AG08396 (cell line): ENCODE measurements around the gene AGXT.

Source experiments
- DNase-seq: peaks from one replicate; pipeline ENCODE4 v3.0.0; 2012; ENCODE audit warnings: low spot score, mixed read lengths

The AGXT gene

DNA sequence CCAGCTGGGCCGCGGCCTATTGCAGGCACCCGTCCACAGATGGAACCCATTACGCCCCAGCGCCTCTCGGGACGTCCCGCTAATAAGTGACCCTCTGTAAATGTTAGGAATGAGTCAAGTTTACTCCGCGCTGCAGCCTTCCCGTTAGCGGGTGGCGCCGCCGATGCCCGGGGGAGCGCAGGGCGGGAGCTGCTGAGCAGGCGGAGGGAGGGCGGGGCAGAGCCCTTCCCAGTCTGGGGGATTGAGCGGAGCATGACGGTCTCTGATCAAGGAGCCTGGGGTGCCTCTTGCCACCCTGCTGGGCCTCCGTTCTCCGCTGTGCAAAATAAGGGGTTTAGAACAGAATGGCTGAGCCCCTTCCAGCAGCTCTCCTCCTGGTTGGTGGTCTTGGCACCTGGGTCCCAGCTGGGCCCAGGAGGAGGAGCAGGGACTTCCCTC, 48.0 kb downstream of the AGXT start:
- DNase-seq = peak; percentile 96

DNA sequence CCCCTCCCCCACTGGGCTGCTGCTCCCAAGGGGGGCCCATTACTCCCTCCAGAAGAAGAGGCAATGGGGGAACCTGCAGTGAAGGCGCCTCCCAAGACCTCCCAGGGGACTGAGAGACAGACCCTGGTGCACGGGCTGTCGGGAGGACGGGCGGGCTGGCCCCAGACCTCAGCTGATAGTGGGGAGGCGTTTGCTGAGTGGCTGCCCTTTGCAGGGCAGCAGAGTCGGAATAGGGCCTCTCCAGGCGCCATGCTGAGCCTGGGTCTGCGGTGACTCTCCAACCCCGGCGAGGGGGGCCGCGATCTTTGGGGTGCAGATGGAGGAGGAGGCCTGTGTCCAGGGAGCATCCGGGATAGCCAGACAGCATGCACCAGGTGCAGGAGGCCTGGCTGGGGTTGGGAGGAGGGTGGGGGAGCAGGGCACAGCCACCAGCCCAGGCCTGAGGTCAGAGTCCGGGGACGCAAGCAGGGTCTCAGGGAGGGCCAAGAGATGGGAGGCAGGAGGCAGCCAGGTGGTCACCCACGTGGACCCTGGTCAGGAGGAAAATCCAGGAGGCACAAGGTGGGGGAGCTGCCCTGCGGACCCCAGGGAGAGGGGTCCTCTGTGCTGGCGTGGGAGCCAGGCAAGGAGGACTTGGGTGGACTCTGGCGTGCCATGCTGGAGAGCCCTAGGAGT, 48.5 kb downstream of the AGXT start:
- no peak for DNase-seq

DNA sequence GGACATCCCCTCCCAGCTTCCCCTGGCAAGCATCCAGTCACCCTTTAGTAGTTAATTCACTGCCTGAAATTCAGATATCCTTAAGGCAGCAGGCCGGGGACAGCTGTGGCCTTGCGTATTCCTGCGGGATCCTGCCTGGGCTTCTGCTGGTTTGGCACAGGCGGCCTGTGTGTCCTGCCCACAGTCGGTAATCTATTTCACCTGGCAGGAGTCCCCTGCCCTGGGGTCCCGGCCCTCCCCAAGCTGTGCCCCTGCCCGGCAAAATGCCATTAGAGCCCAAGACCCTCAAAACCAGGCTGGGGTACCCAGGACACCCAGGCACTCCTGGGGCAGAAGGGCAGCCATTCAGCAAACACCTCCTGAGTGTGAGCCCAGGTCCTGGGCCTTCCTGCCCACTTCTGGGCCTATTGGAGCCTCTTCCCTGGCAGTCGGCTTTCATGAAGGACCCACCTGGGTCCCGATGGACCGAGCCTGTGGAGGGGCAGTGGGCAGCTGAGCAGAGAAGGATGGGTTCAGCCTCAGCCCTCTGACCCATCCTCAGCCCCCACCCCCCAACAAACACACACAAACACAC, 49.1 kb downstream of the AGXT start:
- DNase-seq = no peak

DNA sequence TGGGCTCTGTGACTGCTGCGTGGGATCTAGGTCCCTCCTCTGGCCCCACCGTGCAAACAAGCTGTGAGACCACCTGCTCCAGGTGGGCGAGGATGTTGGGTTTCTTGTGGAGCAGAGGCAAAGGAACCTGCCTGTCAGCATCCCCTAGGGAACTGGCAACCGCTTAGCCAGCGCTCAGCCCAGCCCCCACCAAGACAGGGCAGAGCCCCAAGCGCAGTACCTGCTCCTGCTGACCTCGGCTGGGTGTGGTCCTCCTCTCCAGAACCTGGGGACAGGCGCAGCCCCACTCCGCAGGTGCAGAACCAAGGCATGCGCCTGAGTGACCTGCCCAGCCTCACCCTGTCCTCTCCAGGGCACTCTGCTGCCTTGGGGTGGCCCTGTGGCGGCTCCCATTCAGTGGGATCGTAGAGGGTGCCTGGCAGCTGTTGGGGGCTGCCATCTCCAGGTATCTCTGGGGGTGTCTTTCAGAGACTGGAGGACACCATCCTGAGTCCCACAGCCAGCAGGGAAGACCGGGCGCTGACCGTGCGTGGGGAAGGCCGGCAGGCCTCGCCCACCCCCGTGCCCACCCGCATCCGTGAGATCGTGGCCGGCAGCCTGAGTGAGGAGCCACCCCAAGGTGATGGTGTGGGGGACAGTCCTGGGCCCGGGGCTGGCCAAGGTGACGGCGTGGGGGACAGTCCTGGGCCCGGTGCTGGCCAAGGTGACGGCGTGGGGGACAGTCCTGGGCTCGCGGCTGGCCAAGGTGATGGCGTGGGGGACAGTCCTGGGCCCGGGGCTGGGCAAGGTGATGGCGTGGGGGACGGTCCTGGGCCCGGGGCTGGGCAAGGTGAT, 49.9 kb downstream of the AGXT start:
- DNase-seq = no peak

DNA sequence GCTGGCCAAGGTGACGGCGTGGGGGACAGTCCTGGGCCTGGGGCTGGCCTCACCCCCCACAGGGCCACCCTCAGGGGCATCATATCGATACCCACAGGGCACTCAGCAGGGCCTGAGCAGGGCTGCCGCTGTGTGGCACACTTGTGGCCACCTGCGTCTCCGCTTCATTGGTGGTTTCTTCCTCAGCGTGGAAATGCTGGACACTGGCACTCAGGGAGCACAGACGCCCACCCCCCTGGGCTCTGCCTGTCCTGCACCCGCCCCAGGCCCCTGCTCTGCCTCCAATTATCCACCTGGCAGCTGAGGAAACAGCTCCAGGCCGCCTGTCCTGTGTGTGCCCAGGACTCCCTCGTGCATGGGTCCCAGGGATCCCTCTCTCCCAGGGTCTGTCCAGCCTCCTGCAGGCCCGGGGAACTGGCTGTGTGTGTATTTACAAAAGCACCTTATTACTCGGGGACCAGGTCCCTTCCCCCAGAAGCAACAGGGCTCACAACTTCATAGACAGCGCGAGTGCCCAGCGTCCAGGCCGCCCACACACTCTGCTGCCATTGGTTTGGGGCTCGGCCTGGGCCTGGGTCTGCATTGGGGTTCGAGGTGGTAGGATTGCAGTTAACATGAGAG, 50.6 kb downstream of the AGXT start:
- DNase-seq = no peak

DNA sequence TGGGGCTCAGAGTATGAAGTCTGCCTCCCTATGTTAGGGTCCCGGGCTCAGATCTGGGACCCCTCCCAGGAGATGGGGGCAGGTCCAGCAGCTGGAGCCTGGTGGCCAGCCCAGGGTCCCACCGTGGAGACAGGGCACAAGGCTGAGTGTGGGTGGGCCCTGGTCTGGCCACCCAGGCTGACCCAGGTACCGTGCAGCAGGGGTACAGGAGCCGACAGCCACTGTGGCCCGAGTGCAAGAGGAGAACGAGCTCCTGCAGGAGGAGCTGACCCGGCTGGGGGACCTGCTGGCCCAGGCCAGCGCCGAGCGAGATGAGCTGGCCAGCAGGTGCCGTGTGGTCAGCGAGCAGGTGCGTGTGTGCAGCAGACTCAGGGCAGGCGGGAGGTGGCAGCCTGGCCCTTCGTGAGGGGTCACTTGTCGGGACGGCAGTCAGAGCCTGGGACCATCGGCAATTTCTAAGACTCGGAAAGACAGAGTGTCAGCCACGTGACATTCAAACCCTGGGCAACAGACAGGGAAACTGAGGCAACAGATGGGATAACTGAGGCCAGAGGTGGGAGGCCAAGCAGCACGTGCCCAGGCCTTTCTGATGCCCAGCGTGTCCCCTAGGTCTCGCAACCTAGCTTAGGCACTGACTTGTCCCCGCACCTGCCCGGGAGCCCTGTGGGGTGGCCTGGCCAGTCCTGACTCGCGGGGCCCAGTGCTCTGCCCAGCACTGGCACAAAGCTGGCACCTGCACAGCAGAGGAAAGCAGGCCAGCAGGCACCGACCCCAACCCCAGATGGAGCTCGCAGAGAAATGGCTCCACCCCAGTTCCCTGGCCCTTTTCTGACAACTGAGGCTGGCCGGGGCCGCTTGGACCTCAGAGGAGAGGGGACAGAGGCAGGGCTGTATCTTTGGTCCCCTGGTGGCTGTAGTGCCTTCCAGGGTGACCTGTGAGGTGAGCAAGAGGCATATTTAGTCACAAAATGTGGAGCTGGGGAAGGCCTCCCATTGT, 51.5 kb downstream of the AGXT start:
- DNase-seq = no peak

DNA sequence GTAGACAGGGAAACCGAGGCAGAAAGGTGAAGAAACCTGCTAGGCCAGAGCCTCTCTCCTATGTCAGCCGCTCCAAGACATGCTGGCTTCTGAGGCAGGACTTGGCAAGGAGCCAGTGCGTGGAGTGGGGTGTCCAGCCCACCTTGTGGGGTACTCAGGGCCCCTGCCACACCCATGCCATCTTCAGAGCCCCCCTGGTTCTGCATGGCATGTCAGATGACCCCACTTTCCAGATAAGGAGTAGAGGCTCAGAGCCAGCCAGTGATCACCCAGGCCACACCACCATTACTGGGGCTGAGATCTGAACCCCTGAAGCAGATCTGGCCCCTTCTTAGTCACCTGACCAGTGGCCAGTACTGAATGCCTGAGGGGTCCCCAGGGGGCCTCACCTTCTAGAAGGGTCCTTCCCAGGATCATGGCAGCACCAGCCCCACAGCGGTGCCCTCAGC, 52.2 kb downstream of the AGXT start:
- no peak for DNase-seq

DNA sequence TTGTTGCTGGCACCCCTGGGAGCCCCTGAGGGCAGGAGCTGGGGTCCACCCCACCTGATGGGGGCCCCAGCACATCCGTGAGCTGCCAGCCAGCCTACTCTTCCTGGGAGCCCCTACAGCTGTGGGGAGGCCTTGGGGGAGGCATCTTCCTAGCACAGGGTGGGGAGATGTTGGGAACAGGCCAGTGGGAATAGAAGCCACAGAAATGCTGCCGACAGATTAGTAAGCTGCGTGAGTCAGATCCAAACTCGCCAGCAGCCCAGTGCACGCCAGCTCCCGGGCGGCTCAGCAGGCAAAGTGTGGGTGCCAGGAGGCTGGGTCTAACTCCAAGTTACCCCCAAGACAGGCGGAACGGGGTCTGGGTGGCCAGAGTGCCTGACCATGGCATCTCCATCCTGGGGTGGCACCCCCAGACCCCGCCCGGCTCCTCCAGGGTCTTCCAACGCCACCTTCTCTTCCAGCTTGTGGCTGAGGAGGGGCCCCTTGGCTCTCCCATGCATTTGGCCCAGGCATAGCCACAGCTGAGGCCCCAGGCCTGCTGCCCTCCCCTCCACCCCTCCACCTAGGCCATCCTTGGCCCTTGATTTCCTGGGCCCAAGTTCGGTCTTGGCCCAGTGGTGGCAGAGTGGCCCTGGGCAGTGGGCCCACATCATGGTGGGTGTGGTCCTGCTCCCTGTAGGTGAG, 52.8 kb downstream of the AGXT start:
- peak; percentile 96 for DNase-seq

DNA sequence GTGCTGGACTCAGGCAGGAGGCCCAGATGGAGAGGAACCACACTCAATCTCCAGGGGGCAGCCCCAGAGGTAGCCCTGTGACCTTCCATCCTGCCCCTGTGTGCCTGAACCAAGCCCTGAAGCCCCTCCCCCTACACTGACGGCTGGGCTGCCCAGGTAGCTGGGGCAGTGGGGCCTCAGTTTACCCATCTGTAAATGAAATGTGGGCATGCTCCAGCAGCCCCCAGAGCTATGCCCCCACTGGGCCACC, 53.3 kb downstream of the AGXT start:
- no peak for DNase-seq

DNA sequence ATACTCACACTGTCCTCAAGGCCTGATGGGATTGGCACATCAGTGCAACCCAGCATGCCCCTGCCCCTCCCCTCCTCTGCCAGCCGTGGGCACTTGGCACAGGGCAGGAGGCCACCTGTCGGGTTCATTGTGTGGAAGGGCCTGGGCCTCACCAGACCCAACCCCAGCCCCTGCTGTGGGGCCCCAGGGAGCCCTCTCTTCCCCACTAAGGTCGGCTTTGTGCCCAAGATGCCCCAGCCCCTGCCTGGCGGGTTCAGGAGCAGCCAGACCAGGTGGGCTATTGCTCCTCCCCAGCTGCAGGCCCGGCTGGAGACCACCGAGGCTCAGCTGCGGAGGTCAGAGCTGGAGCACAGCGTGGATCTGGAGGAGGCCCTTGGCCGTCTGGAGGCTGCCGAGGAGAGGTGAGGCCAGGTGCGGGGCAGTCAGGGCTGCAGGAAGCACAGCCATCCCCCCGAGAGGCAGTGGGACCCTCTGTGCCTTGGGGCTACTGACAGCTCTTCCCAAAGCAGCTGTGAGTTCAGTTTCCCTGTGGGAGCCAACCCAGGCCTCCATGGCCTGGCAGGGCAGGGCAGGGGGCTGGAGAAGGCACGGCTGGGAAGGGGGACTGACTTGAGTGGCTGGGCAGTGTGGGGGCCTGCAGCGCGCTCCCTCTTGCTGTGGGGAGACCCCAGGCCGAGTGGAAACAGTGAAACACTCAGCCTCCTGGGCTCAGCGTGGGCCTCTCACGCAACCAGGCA, 53.8 kb downstream of the AGXT start:
- DNase-seq = no peak

DNA sequence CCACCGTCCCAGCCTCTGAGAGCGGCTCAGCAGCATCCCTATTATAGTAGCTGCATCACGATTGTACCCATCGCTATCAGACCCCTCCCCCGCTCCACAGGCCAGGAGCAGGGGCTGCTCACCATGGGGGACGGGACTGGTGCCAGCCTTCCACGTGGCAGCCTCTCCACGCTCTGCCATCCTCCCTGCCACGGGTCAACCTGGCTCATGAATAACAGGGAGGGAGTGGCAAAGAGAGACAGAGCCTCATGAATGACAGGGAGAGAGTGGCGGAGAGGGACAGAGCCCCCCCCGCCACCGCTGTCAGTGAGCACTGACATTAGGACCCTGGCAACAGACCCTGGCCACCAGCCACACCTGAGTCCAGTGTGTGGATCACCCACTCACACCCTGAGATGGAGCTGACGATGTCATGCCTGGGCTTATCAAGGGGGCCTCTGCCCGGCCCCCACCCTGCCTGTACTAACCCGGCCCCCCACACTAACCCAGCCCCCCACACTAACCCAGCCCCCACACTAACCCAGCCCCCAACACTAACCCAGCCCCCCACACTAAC, 54.4 kb downstream of the AGXT start:
- no peak for DNase-seq

DNA sequence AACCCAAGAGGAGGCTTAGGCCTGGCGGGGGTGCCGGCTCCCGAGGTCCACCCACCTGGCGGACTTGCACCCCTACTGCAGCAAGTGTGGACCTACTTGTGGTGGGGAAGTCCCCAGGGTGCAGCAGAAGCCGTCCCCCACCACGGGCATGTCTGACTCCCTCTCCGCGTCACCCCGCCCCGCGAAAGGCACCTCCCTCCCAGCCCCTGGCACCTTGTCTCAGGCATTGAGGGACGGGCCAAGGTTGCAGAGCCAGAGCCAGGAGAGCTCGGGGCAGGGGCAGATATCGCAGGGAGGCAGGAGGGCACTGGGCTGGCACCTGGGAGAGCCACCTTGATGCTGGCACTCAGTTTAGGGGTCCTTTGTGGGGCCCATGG, 56.6 kb downstream of the AGXT start:
- no peak for DNase-seq

DNA sequence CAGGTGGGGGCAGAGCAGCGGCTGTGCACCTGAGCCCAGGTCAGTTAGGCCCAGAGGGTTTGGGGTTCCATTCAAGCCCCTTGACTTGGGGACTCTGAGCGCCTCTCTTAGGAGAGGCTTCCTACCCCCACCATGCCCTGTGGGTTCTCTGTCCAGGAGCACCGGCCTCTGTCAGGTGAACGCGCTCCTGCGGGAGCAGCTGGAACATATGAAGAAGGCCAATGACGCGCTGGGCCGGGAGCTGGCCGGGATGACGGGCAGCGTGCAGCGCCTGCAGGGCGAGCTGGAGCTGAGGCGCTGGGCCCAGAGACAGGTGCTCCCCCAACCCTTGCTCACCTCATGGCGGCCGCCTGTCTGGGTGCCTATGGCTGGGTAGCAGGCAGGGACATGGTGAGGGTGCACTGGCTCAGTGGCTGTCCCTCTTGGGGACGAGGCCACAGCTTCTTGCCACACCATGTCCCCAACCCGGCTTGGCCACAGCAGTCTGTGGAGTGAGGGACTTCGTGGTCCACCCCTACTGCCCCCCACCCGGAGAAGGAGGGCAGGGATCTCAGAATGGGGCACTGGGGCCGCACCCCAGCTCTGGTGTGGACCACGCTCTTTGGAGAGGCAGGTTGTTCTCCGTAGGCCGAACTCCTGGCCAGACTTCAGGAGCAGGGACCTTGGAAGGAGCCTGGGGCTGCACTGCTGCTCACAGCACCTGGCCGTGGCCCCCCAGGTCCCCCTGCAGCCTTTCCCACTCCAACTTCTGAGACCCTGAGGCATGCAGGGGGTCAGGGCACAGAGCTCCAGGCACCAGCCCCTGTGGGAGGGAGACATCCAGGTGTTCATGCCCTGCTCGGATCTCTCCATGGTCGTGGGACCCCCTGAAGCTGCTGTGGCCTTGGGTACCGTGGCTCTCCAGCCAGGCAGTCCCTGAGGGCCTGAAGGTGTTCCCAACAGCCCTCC, 57.2 kb downstream of the AGXT start:
- DNase-seq = no peak

DNA sequence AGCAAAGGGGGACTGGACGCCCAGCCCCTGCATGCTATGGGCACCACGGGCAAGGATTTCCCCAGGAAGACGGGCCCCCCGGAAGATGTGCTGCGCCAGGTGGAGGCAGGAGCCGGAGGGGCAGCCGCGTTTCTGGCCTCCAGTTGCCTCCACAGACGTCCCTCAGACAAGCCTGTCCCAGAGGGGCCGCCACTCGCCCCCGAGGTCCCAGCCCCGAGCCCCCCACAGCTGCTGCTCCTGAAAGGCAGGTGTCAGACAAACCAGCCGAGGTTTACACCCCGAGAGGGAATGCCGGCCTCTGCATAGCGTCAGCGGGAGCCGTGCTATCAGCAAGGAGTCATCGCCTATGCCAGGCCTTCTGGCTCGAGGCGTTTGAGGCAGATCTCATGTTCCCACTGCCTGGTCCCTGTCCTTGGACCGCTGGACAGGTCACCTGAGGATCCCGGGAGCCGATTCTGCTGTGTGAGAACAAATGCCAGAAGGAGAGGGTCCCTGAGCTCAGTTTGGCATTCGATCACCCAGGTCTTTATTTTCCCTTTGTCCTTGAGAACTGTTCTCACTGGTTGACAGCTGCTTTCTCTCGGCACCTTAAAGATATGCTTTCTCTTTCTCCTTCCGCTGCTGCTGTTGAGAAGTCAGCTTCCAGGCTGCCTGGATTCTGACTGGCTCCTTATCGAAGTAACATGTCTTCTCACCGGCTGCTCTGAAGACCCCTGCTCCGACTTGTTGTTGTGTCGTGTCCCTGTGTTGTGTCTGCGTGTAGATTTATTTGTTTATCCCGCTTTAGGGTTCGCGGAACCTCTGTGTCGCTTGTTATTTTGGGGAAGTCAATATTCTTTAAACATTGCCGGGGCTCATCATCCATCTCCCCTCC, 58.1 kb downstream of the AGXT start:
- DNase-seq = peak; percentile 82

DNA sequence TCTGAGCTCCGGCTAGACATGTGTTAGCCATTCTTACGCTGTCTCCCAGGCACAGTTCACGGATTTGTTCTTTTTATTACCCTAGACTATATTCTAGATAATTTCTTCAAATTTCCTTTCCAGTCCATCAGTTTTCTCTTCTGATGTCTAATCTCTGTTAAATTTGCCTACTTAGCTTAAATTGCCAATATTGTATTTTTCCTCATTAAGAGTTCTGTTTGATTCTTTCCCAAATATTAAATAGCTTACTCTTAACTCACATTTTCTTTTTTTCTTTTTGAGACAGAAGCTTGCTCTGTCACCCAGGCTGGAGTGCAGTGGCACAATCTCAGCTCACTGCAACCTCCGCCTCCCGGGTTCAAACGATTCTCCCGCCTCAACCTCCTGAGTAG, 58.8 kb downstream of the AGXT start:
- DNase-seq = no peak

DNA sequence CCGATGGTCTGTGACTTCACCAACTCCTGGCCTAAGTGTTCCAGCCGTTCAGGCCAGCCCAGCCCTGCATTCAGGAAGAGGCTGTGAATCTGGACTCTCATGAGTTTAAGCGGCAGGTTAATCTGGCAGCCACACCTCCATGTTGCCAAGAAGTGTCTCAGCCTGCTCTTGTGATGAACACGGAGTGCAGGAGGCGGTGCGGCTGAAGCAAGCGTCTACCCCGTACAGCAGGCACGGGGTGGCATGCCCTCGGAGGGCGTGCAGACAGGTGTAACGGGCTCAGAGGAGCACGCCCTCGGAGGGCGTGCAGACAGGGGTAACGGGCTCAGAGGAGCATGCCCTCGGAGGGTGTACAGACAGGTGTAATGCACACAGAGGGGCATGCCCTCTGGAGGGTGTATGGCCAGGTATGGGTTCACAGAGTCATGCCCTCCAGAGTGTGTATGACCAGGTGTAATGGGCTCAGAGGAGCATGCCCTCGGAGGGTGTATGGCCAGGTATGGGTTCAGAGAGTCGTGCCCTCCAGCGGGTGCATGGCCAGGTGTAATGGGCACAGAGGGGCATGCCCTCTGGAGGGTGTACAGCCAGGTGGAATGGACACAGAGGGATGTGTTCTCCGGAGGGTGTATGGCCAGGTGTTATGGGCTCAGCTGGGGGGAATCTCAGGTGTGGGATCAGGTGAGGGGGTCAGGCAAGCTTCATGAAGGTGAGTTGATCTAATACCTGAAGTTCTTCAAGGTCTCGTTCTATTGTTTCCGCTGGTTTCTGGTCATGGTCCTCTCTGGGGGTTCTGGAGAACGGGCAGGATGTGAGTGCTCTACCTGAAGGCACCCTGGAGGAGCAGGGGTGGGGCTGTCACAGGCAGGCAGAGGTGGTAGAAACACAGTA, 60.1 kb downstream of the AGXT start:
- DNase-seq = no peak
